HG03108 (cell line): ENCODE measurements around the gene ANGEL1.

ENCODE experiments used
- ATAC-seq: cut with Tn5 transposase; IDR thresholded peaks from one replicate; pipeline ENCODE4 v1.9.1; 2021; ENCODE audit warnings: moderate library complexity; ENCODE audit not compliant: unreplicated experiment

Gene ANGEL1

GRCh38 chr14:76812422-76813383 is at the start of gene ANGEL1:
Gene ANGEL1 (minus strand): TSS chr14:76812882. CDS start chr14:76812827, 55 bp downstream.
- peak; percentile 84 for ATAC-seq

- no peak for ATAC-seq
Observed at GRCh38 chr14:76861574-76862255, 49.0 kb upstream of the ANGEL1 start.

- no peak for ATAC-seq
Observed at GRCh38 chr14:76856769-76857168, 44.1 kb upstream of the ANGEL1 start.

- no peak for ATAC-seq
Observed at GRCh38 chr14:76855066-76855465, 42.4 kb upstream of the ANGEL1 start.

- ATAC-seq: no peak
Observed at GRCh38 chr14:76848879-76849278, 36.2 kb upstream of the ANGEL1 start.

- no peak for ATAC-seq
Observed at GRCh38 chr14:76846331-76847047, 33.8 kb upstream of the ANGEL1 start.

GRCh38 chr14:76844223-76844622 is 31.5 kb upstream of the ANGEL1 start:
- no peak for ATAC-seq

GRCh38 chr14:76842414-76842813 is 29.7 kb upstream of the ANGEL1 start:
- no peak for ATAC-seq

- no peak for ATAC-seq
Observed at GRCh38 chr14:76837524-76837923, 24.8 kb upstream of the ANGEL1 start.

- ATAC-seq: no peak
Observed at GRCh38 chr14:76836029-76836630, 23.4 kb upstream of the ANGEL1 start.

- ATAC-seq: no peak
Observed at GRCh38 chr14:76834241-76834661, 21.6 kb upstream of the ANGEL1 start.

GRCh38 chr14:76833011-76833410 is 20.3 kb upstream of the ANGEL1 start:
- ATAC-seq: no peak

GRCh38 chr14:76832503-76832988 is 19.9 kb upstream of the ANGEL1 start:
- no peak for ATAC-seq

GRCh38 chr14:76830556-76830955 is 17.9 kb upstream of the ANGEL1 start:
- no peak for ATAC-seq

GRCh38 chr14:76829650-76830421 is 17.2 kb upstream of the ANGEL1 start:
- ATAC-seq: no peak

GRCh38 chr14:76829013-76829365 is 16.3 kb upstream of the ANGEL1 start:
- no peak for ATAC-seq

GRCh38 chr14:76828339-76829012 is 15.8 kb upstream of the ANGEL1 start:
- ATAC-seq: no peak

GRCh38 chr14:76827696-76828296 is 15.1 kb upstream of the ANGEL1 start:
- no peak for ATAC-seq

GRCh38 chr14:76826122-76826521 is 13.4 kb upstream of the ANGEL1 start, which contains the start of gene LRRC74A:
Gene LRRC74A (plus strand): TSS chr14:76826408. CDS start chr14:76826698, 290 bp downstream.
- no peak for ATAC-seq
